ENCODE measurements around the gene RPS3A.
"Not testable (repeated sequence)": the region's sequence is repeated elsewhere in the genome, so short reads cannot be mapped to it uniquely, and the experiment has no call there.

The RPS3A gene

DNA sequence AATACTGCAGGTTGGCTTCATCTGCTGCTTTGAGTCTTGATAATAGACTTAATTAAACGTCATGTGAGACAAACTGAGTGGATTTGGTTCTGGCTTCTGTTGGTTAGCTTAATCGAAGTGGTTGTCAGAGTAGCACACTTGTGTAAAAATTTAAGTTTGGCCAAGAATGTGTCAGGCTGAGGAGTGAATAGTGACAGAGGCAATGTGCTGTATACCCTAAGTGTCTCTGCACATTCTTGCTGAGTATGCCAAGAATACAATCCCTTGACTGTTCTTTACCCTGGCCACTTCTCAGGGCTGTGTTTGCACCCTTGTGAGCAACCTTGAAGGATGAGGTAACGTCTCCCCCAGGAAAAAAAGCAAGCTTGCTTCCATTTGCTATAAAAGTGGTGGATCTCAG lies 14.9 kb downstream of the RPS3A start:
- FAIRE-seq (no peak), DNase-seq (ENCODE audit: insufficient read length, low spot score) (no peak)

DNA sequence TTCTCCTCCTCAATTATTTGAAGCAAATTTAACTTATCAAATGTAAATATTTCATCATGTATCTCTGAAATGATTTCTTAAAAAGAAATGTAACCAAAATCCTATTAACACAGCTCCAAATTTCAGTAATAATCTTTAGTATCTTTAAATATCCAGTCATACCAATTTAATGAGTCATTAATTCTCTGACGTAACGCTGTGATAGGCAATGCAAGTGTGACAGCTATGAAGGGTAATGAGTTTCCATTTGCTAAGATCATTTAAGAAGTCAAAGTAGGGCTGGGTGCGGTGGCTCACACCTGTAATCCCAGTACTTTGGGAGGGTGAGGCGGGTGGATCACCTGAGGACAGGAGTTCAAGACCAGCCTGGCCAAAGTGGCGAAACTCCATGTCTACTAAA lies 15.6 kb downstream of the RPS3A start:
- no peak for FAIRE-seq
- no peak for DNase-seq (ENCODE audit: insufficient read length, low spot score)

- FAIRE-seq (no peak), DNase-seq (ENCODE audit: insufficient read length, low spot score) (peak; percentile 68)
Measured at GRCh38 chr4:151117371-151117962, 18.0 kb downstream of the RPS3A start.

- DNase-seq (ENCODE audit: insufficient read length, low spot score) (no peak), FAIRE-seq (no peak)
Measured at GRCh38 chr4:151129796-151130195, 30.4 kb downstream of the RPS3A start.

DNA sequence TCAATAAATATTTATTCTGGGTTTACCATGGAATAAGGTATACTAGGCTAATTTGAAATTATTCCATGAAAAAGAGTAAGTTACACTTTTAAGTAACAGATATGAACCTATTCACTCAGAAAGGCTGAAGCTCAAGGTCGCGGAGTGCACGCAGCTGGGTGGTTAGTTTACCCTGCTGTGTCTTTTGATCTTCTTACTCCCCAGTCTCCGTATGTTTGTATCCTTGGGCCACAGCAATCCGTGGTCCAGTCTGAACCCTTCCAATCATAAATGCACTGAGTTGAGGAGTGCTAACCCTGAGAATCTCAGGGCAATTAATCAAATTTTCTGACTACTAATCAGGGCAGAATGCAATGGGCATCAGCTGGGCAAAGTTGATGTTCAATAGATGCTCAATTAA lies 33.9 kb downstream of the RPS3A start:
- FAIRE-seq (no peak), DNase-seq (ENCODE audit: insufficient read length, low spot score) (no peak)

GRCh38 chr4:151136048-151136447 lies 36.6 kb downstream of the RPS3A start:
- DNase-seq (ENCODE audit: insufficient read length, low spot score); FAIRE-seq: not testable (repeated sequence)

DNA sequence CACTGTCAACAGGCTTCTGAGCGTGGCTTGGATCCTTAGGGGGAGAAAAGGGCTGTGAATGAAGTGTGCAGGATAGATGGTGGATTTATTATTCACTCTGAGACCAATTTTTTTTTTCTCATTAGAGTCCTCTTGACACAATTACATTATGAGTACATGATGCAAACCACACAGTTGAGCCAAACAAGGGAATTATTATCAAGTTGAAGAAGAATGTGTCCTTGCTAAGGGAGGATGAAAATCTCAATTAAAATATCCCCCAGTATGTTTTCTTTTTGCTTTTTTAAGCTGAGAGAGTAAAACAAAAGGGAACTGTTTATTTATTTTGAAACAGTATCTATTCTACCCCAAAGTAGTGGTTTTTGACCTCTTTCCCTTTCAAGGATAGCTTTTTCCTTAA lies 40.4 kb downstream of the RPS3A start:
- DNase-seq (ENCODE audit: insufficient read length, low spot score) (no peak), FAIRE-seq (no peak)

GRCh38 chr4:151142758-151143157 lies 43.3 kb downstream of the RPS3A start:
- DNase-seq (ENCODE audit: insufficient read length, low spot score) = no peak
- FAIRE-seq = no peak

DNA sequence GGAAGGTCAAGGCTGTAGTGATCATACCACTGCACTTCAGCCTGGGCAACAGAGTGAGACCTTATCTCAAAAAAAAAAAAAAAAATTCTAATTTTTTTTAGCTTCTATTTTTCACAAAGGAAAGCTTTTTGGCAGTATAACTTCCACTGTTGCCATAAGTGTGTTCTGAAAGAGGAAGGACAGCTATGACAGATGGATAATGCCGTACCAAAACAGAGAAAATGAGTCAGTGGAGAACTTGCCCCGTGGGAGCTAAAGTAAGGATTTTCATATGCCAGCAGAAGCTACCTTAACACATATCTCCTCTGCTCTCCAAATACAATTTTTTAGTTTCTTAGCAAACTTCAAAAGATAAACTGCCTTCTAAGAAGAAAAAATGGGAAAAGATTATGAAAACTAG lies 43.7 kb downstream of the RPS3A start:
- FAIRE-seq = no peak
- no peak for DNase-seq (ENCODE audit: insufficient read length, low spot score)

DNA sequence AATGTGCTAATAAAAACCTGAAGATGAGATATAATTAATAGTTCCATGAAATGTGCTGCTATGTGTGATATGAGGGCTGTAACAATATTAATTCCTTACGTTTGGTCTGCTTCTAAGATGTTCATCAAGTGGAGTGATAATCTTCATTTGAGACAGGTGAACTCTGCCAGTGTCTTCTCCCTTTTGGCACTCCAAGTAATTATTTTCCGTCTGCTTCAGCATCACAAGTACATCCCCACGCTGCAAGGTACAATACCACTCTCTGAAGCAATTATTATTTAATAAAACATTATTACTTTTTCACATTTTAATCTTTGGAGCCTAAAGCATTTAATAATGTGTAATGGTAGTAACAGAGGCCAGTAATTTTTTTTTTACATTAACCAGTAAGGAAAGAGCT lies 44.4 kb downstream of the RPS3A start:
- DNase-seq (ENCODE audit: insufficient read length, low spot score) (no peak), FAIRE-seq (no peak)

DNA sequence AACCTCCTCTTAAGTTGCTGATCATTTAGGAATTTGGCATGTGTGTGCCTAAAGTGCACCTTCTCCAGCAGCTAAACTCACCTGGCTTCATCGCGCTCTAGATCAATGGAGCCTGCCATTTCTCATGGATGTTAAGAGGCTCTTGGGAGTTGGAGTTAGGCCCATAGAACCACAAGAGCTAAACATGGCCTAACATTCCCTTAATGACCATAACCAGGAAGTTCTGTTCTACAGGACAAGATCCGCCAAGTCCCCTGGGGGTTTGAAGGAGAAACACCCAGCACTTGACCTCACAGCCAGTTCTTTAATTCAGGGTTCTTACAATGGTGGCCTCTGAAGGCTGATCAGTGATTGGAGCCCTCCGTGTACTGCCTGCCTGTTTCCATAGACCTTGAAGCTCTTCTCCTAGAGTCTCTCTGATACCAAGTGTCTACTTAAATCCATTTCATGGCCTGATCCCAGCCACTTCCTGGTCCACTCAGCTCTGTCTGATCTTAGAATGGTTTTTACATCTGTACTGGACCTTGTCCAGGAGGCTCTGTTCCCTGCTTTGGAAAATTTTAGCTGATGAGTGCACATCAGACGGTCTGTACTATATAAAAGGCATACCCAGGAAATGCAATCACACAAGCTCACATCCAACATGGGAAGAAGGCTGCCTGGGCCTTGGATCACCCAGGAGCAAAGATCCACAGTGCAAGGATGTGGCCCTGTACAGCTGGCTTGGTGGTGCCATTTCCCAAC lies 45.1 kb downstream of the RPS3A start:
- no peak for DNase-seq (ENCODE audit: insufficient read length, low spot score)
- no peak for FAIRE-seq

DNA sequence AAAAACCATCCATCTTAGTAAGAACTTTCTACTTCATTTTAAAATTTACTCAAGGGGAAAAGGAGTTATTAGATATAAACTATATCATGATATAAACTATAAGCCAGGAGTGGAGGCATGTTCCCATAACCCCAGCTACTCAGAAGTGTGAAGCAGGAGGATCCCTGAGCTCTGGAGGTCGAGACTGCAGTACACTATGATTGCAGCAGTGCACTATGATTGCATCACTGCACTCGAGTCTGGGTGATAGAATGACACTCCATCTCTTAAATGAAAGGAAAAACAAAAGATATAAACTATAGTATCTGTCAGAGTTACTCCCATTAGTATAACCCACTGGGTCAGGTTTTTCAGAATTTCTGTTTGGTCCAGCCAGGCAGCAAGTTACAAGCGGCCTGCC lies 47.6 kb downstream of the RPS3A start:
- DNase-seq (ENCODE audit: insufficient read length, low spot score) (no peak), FAIRE-seq (no peak)

GRCh38 chr4:151148261-151148660 lies 48.8 kb downstream of the RPS3A start:
- no peak for FAIRE-seq
- no peak for DNase-seq (ENCODE audit: insufficient read length, low spot score)

DNA sequence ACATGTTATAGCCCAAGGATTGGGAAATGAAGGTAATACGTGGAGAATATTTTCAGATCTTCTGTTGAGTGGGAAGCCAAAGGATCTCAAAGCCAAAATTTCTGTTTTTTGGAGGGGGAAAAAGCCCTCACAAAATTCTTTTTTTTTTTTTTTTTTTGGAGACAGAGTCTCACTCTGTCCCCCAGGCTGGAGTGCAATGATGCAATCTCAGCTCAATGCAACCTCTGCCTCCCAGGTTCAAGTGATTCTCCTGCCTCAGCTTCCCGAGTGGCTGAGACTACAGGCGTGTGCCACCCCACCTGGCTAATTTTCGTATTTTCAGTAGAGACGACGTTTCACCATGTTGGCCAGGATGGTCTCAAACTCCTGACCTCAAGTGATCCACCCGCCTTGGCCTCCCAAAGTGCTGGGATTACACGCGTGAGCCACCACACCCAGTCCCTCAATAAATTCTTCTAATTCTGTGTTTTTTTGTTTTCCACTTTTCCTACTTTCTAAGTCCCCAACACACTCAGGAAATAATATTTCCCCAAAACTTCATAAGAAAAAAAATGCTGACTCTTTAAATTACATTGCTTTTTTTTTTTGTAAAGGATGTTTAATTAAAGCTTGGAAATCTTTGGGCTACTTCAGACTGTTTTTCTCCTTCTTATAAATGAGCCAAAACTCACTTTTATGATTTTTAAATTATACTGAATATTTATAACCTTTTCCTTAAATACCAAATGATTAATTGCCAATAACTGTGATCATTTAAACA lies 51.6 kb downstream of the RPS3A start:
- DNase-seq (ENCODE audit: insufficient read length, low spot score) (no peak), FAIRE-seq (no peak)

GRCh38 chr4:151152028-151152427 lies 52.6 kb downstream of the RPS3A start:
- FAIRE-seq (no peak), DNase-seq (ENCODE audit: insufficient read length, low spot score) (no peak)

GRCh38 chr4:151153585-151153984 lies 54.2 kb downstream of the RPS3A start:
- FAIRE-seq = no peak
- DNase-seq (ENCODE audit: insufficient read length, low spot score) = no peak

All from HTR-8/SVneo (cell line).